Measurements from ENCODE around the gene SERP2. TPM values are rescaled to one million over a fixed set of nuclear protein-coding genes. Genes with fewer than 3 reads are reported as not detected.

Gene SERP2
- total RNA-seq, 1 experiment from 2014 or later, result not detected

DNA sequence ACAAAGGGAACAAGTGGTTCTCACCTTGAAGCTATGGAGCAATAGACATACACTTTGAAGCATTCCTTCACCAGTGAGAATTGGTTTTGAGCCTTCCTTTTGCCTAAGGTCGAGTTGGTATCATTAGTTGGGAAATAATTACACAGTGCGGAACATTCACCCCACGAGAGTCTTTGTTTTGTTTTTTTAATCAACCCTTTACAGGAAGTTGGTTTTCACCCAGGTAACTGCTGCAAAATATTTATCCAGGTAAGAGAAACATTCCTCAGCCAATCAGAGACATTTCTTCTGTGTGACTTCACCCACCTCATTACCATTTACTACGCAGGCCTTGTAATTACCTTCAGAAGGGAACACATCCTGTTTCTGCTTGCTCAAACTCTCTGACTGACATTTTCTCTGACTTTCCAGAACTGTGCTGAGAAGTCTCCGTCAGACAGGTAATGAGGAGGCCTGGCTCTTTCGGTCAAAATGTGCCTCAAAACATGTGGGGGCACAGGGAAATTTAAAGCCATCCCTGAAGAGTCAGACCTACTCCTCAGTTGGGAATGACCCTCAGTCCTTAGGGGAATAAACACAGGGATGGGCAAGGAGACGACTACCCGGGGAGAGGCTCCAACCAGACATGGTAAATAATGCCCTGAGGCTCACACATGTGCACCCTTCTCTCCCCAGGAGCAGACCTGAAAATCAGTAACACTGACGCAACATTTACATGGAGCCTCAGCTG is 22.7 kb upstream of the SERP2 start:
- Histone ChIP-seq H3K4me1 (ENCODE audit: low read length) (no peaks in the 10 kb centered on the region), H2AFZ (ENCODE audit: low read length) (no peak overlapping the region), H3K9me2 (replicated peaks; ENCODE audit: insufficient read depth, low read length) (no peaks in the 10 kb centered on the region), H3K4me3 (ENCODE audit: low read length) (no peak overlapping the region), H3K9me3 (ENCODE audit: low read length) (no peaks in the 10 kb centered on the region), H3K27me3 (ENCODE audit: low read length) (no peaks in the 10 kb centered on the region), H3K79me2 (ENCODE audit: low read length) (no peaks in the 10 kb centered on the region), H3K9ac (ENCODE audit: low read length) (no peak overlapping the region), H3K4me2 (ENCODE audit: low read depth, low read length, poor library complexity, severe bottlenecking) (no peak overlapping the region), H3K27ac (ENCODE audit: low read length) (no peak overlapping the region), H3K36me3 (ENCODE audit: insufficient read depth, low read length) (no peaks in the 10 kb centered on the region), H4K20me1 (ENCODE audit: insufficient read depth, low read depth, low read length) (no peaks in the 10 kb centered on the region)
- DNase-seq, result no peak

DNA sequence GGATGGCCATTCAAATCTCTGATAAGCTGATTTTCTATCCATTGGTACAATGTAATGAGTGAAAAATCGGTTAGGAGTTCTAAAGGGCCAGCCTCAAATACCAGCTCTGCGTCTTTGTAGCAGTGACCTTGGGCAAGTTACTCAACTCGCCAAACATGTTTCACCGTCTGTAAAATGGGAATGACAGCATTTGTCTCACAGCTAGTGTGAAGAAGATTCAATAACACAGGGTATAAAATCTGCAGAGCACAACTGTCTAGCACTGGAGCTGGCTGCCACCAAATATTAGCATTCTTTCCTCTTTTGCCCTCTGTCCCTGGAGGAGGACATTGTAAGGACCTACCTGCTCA is 22.1 kb upstream of the SERP2 start:
- H3K4me3 ChIP-seq (ENCODE audit: low read length), result no peak overlapping the region
- H3K9ac ChIP-seq (ENCODE audit: low read length), result no peak overlapping the region
- no peaks in the 10 kb centered on the region for H3K36me3 ChIP-seq (ENCODE audit: insufficient read depth, low read length)
- no peaks in the 10 kb centered on the region for H4K20me1 ChIP-seq (ENCODE audit: insufficient read depth, low read depth, low read length)
- no peaks in the 10 kb centered on the region for H3K4me1 ChIP-seq (ENCODE audit: low read length)
- DNase-seq, result no peak
- no peaks in the 10 kb centered on the region for H3K27me3 ChIP-seq (ENCODE audit: low read length)
- H3K9me2 ChIP-seq (replicated peaks; ENCODE audit: insufficient read depth, low read length), result no peaks in the 10 kb centered on the region
- H3K79me2 ChIP-seq (ENCODE audit: low read length), result no peaks in the 10 kb centered on the region
- no peaks in the 10 kb centered on the region for H3K9me3 ChIP-seq (ENCODE audit: low read length)
- H3K4me2 ChIP-seq (ENCODE audit: low read depth, low read length, poor library complexity, severe bottlenecking), result no peak overlapping the region
- H2AFZ ChIP-seq (ENCODE audit: low read length), result no peak overlapping the region
- no peak overlapping the region for H3K27ac ChIP-seq (ENCODE audit: low read length)

DNA sequence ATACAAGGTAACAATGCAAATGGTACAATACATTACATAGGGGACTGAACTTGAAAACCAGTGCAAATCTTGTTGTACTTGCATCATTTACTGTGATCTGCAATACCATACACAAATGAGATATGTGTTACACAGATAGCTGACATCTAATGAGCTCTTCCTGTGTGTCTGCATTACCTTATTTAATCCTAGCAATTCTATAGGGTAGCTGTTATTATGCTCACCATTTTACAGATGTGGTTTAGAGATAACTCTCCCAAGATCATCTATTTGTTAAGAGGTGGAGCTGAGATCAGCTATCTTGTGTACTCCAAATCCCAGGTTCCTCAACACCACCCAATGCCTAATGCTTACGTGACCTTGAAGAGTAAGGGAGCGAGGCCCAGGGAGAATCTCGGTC is 21.4 kb upstream of the SERP2 start:
- no peak overlapping the region for H3K9ac ChIP-seq (ENCODE audit: low read length)
- H3K36me3 ChIP-seq (ENCODE audit: insufficient read depth, low read length), result no peaks in the 10 kb centered on the region
- no peaks in the 10 kb centered on the region for H4K20me1 ChIP-seq (ENCODE audit: insufficient read depth, low read depth, low read length)
- DNase-seq, result no peak
- no peaks in the 10 kb centered on the region for H3K27me3 ChIP-seq (ENCODE audit: low read length)
- no peak overlapping the region for H3K4me2 ChIP-seq (ENCODE audit: low read depth, low read length, poor library complexity, severe bottlenecking)
- no peak overlapping the region for H2AFZ ChIP-seq (ENCODE audit: low read length)
- H3K9me3 ChIP-seq (ENCODE audit: low read length), result no peaks in the 10 kb centered on the region
- H3K79me2 ChIP-seq (ENCODE audit: low read length), result no peaks in the 10 kb centered on the region
- no peaks in the 10 kb centered on the region for H3K4me1 ChIP-seq (ENCODE audit: low read length)
- H3K9me2 ChIP-seq (replicated peaks; ENCODE audit: insufficient read depth, low read length), result no peaks in the 10 kb centered on the region
- H3K27ac ChIP-seq (ENCODE audit: low read length), result no peak overlapping the region
- no peak overlapping the region for H3K4me3 ChIP-seq (ENCODE audit: low read length)

DNA sequence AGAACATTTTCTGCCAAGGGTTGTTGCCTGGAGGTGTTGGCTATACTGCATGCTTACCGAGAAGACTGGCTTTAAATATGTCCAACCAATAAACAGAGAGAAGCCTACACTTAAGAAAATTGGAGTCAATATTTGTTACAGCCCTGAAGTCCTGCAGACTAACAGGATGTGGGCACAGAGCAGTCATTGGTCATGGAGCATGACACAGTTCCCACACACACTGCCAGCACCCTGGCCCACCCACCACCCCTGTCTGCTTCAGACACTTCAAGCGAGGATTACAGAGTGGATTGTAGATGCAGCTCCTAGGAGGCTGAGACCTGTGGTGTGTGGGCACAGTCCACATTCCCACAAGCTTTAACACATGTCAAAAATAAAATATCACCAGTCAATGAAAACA is 21.0 kb upstream of the SERP2 start:
- Histone ChIP-seq H3K36me3 (ENCODE audit: insufficient read depth, low read length) (no peaks in the 10 kb centered on the region), H3K4me1 (ENCODE audit: low read length) (no peaks in the 10 kb centered on the region), H3K27ac (ENCODE audit: low read length) (no peak overlapping the region), H3K79me2 (ENCODE audit: low read length) (no peaks in the 10 kb centered on the region), H3K9ac (ENCODE audit: low read length) (no peak overlapping the region), H4K20me1 (ENCODE audit: insufficient read depth, low read depth, low read length) (no peaks in the 10 kb centered on the region), H3K27me3 (ENCODE audit: low read length) (no peaks in the 10 kb centered on the region), H3K4me2 (ENCODE audit: low read depth, low read length, poor library complexity, severe bottlenecking) (no peak overlapping the region), H3K9me2 (replicated peaks; ENCODE audit: insufficient read depth, low read length) (no peaks in the 10 kb centered on the region), H2AFZ (ENCODE audit: low read length) (no peak overlapping the region), H3K4me3 (ENCODE audit: low read length) (no peak overlapping the region), H3K9me3 (ENCODE audit: low read length) (no peaks in the 10 kb centered on the region)
- no peak for DNase-seq

DNA sequence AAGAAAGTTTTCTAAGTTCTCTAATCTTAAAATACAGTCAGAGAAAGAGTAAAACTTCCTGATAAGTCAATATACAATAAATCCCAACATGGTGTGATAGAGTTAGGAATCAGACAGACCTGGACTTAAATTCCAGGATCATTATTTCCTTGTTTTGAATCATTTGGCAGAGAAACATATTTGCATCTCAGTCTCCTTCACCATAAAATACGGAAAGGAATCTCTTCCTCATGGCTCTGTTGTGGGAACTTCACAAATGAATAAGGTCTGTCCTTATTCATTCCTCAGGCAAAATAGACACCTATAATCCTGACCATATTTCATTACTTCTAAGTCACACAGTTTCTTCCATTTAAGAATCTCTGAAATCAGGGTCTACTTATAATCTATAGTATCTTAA is 19.3 kb upstream of the SERP2 start:
- Histone ChIP-seq H3K4me2 (ENCODE audit: low read depth, low read length, poor library complexity, severe bottlenecking) (no peak overlapping the region), H3K27me3 (ENCODE audit: low read length) (no peaks in the 10 kb centered on the region), H2AFZ (ENCODE audit: low read length) (no peak overlapping the region), H3K27ac (ENCODE audit: low read length) (no peak overlapping the region), H3K4me3 (ENCODE audit: low read length) (no peak overlapping the region), H3K9ac (ENCODE audit: low read length) (no peak overlapping the region), H3K79me2 (ENCODE audit: low read length) (no peaks in the 10 kb centered on the region), H3K36me3 (ENCODE audit: insufficient read depth, low read length) (no peaks in the 10 kb centered on the region), H4K20me1 (ENCODE audit: insufficient read depth, low read depth, low read length) (no peaks in the 10 kb centered on the region), H3K4me1 (ENCODE audit: low read length) (no peaks in the 10 kb centered on the region), H3K9me2 (replicated peaks; ENCODE audit: insufficient read depth, low read length) (no peaks in the 10 kb centered on the region), H3K9me3 (ENCODE audit: low read length) (no peaks in the 10 kb centered on the region)
- no peak for DNase-seq

DNA sequence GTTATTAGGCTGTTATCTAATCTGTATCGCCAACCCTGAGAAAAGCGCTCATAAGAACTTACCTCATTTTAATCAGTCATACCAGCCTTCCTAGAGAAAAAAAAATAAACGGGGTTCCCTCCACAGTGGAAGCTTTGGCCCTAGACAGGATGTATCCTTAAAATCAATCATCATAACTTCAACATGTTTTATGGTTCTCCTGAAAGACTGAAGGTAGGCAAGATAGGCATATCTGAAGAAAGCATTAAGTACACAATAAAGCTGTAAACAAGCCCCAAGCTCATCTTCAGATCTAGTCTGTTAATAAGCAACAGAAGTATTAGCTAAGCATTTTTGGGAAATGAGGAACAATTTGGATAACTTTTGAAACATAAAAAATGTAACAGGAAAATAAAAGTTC is 18.7 kb upstream of the SERP2 start:
- Histone ChIP-seq H4K20me1 (ENCODE audit: insufficient read depth, low read depth, low read length) (no peaks in the 10 kb centered on the region), H3K9me2 (replicated peaks; ENCODE audit: insufficient read depth, low read length) (no peaks in the 10 kb centered on the region), H3K27me3 (ENCODE audit: low read length) (no peaks in the 10 kb centered on the region), H3K27ac (ENCODE audit: low read length) (no peak overlapping the region), H3K79me2 (ENCODE audit: low read length) (no peaks in the 10 kb centered on the region), H3K9me3 (ENCODE audit: low read length) (no peaks in the 10 kb centered on the region), H3K9ac (ENCODE audit: low read length) (no peak overlapping the region), H3K4me3 (ENCODE audit: low read length) (no peak overlapping the region), H2AFZ (ENCODE audit: low read length) (no peak overlapping the region), H3K36me3 (ENCODE audit: insufficient read depth, low read length) (no peaks in the 10 kb centered on the region), H3K4me1 (ENCODE audit: low read length) (no peaks in the 10 kb centered on the region), H3K4me2 (ENCODE audit: low read depth, low read length, poor library complexity, severe bottlenecking) (no peak overlapping the region)
- no peak for DNase-seq

DNA sequence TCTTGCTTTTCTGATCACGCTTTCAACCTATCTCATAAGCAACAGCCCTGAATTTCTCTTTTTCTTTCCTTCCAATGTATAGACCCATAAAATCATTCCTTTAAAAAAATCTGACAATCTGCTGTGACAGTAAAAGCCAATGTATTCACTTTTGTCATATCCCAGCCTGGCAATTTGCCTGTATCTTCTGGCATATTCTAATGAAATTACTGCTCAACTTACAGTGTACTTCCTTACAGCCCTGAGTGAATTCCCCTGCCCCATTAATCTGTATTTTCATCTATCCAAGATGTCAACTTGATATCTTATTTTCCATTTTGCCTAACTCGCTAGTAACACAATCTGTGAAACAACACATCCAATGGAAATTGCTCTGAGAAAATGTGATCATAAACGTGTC is 18.0 kb upstream of the SERP2 start:
- Histone ChIP-seq H3K9me3 (ENCODE audit: low read length) (no peaks in the 10 kb centered on the region), H4K20me1 (ENCODE audit: insufficient read depth, low read depth, low read length) (no peaks in the 10 kb centered on the region), H2AFZ (ENCODE audit: low read length) (no peak overlapping the region), H3K27me3 (ENCODE audit: low read length) (no peaks in the 10 kb centered on the region), H3K4me2 (ENCODE audit: low read depth, low read length, poor library complexity, severe bottlenecking) (no peak overlapping the region), H3K4me1 (ENCODE audit: low read length) (no peaks in the 10 kb centered on the region), H3K4me3 (ENCODE audit: low read length) (no peak overlapping the region), H3K79me2 (ENCODE audit: low read length) (no peaks in the 10 kb centered on the region), H3K36me3 (ENCODE audit: insufficient read depth, low read length) (no peaks in the 10 kb centered on the region), H3K9ac (ENCODE audit: low read length) (no peak overlapping the region), H3K27ac (ENCODE audit: low read length) (no peak overlapping the region), H3K9me2 (replicated peaks; ENCODE audit: insufficient read depth, low read length) (no peaks in the 10 kb centered on the region)
- DNase-seq, result no peak

DNA sequence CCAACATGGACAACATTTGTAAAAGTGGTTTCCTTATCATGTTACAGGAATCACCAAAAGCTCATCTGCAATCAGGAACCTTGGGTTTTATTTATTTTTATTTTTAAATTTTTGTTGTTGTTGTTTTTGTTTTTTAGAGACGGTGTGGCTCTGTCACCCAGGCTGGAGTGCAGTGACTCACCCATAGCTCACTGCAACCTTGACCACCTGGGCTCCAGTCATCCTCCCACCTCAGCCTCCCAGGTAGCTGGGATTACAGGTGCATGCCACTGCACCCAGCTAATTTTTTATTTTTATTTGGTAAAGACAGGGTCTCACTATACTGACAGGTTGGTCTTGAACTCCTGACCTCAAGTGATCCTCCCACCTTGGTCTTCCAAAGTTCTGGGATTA is 13.6 kb upstream of the SERP2 start:
- H3K9ac ChIP-seq (ENCODE audit: low read length), result no peak overlapping the region
- no peaks in the 10 kb centered on the region for H3K27me3 ChIP-seq (ENCODE audit: low read length)
- DNase-seq, result no peak
- no peaks in the 10 kb centered on the region for H4K20me1 ChIP-seq (ENCODE audit: insufficient read depth, low read depth, low read length)
- no peaks in the 10 kb centered on the region for H3K79me2 ChIP-seq (ENCODE audit: low read length)
- H3K4me3 ChIP-seq (ENCODE audit: low read length), result no peak overlapping the region
- H3K36me3 ChIP-seq (ENCODE audit: insufficient read depth, low read length), result no peaks in the 10 kb centered on the region
- H3K27ac ChIP-seq (ENCODE audit: low read length), result no peak overlapping the region
- no peaks in the 10 kb centered on the region for H3K9me3 ChIP-seq (ENCODE audit: low read length)
- no peak overlapping the region for H3K4me2 ChIP-seq (ENCODE audit: low read depth, low read length, poor library complexity, severe bottlenecking)
- peaks cover 5% of the 10 kb centered on the region for H3K4me1 ChIP-seq (ENCODE audit: low read length)
- H3K9me2 ChIP-seq (replicated peaks; ENCODE audit: insufficient read depth, low read length), result no peaks in the 10 kb centered on the region
- H2AFZ ChIP-seq (ENCODE audit: low read length), result no peak overlapping the region
